Psoas muscle (tissue), 8 donors: ENCODE measurements around the gene POLL. TPM values are rescaled to one million over a fixed set of nuclear protein-coding genes. Genes with fewer than 3 reads are reported as not detected.

Experiments used
- ATAC-seq, 4 donors: fragments of 200-7000 bp; cut with Tn5 transposase; one replicate each; pipeline ENCODE4 v1.9.1; 2020; ENCODE audit warnings: moderate library complexity in 3 of 4, mild to moderate bottlenecking in 2 of 4
- DNase-seq, 2 donors: peaks; one replicate each; pipeline ENCODE4 v3.0.0-alpha.2; 2020
- H3K27ac ChIP-seq: fragments of 200-600 bp; one replicate; pipeline ENCODE4 v1.8.0; 2022
- H3K27me3 ChIP-seq, 3 donors: fragments of 200-600 bp in 1 of 3; one replicate each; pipeline versions ENCODE4 v1.6.1 to v1.8.0; 2013 to 2022; ENCODE audit warnings: low read length in 2 of 3, mild to moderate bottlenecking in 2 of 3, moderate library complexity in 1 of 3; ENCODE audit not compliant: insufficient read depth in 3 of 3
- H3K36me3 ChIP-seq, 2 donors: fragments of 200-600 bp in 1 of 2; one replicate each; pipeline versions ENCODE4 v1.6.1 to v1.8.0; 2013 to 2022; ENCODE audit warnings: low read depth in 1 of 2, mild to moderate bottlenecking in 1 of 2, moderate library complexity in 1 of 2; ENCODE audit not compliant: insufficient read depth in 1 of 2
- H3K4me1 ChIP-seq: fragments of 200-600 bp; one replicate; pipeline ENCODE4 v1.8.0; 2022
- H3K4me3 ChIP-seq: fragments of 200-600 bp; one replicate; pipeline ENCODE4 v1.8.0; 2022; ENCODE audit warnings: mild to moderate bottlenecking
- H3K9me3 ChIP-seq: fragments of 200-600 bp; one replicate; pipeline ENCODE4 v1.8.0; 2022
- CTCF ChIP-seq: fragments of 200-600 bp; IDR thresholded peaks from one replicate; pipeline ENCODE4 v1.8.0; 2022; ENCODE audit warnings: antibody characterized with exemption
- WGBS, 3 donors: extraction: QIAGEN DNeasy Blood & Tissue Kit; methylation state at CpG; one replicate each; pipeline versions ENCODE4 v1.1.6 to v1.1.7; 2013; 5-methylcytosine and 5-hydroxymethylcytosine counted together
- intact Hi-C, 2 donors: fragments of 100-400 bp; cut with DNase I; formaldehyde crosslinking; loops; one replicate each; pipeline versions ENCODE4 v1.11.0 to v1.14.2; 2022
- polyA plus RNA-seq, 3 donors: library from polyadenylated mRNA; stranded (reverse); fragments of 200-250 nt; gene quantifications; one replicate each; pipeline ENCODE4 v1.2.3, GENCODE V29; 2013
- total RNA-seq, 4 donors: library from RNA; stranded (reverse); fragmentation: NEBNext Ultra II Directional in 2 of 4; extraction: Animal tissue kit (Norgen Biotek cat#: 25700) in 2 of 4; gene quantifications; one replicate each; pipeline versions ENCODE4 v1.2.1 to v1.2.4, GENCODE V29; 2021 to 2023
- donor health status: healthy with polysubstance abuse.
- donor health status: DM: no; HTN: no; CAD: no; lungs with moderate emphysema.
- donor health status: Bipolar disorder and iron deficiency.
- donor health status: healthy.
- donor health status: DM: yes; HTN: yes; CAD: no.
- donor health status: DM: no; HTN: no; CAD: no.
- donor health status: DM: no; HTN: no; CAD: no.
- donor health status: DM: yes; HTN: yes; CAD: no.

The POLL gene
- total and polyA plus RNA-seq, 7 donors: 19.0 to 29.3 (median 21.6) TPM

DNA sequence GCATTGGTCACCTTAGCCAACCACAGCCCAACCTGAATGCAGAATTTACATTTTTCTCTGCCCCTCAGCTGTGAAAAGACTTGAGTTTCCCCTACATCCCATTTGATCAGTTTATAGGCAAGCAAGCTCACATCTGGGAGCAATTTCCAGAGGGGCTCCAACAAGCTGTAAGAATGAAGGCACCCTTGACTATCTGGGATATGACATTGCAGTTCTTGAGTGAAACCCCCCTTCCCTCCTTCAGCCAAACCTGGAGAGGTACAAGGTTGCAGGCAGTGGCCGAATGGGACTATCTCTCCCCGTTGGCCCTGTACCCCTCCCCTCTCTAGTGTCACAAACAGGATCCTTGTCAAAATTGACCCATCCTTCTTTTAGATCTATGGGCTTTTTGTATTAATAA is 30.5 kb downstream of the POLL start:
- 80 to 91% (median 88%) methylated on average over 2 of the region's 2 CpGs for WGBS, 3 donors
- intact Hi-C loops: no loop called here
- no peaks in the 10 kb centered on the region for H3K9me3 ChIP-seq
- peaks cover 0 to 30% of the 10 kb centered on the region in 2 donors for H3K36me3 ChIP-seq
- TF ChIP-seq CTCF: no peak
- H3K4me1 ChIP-seq: no peaks in the 10 kb centered on the region
- ATAC-seq: no peak
- no peak for DNase-seq
- H3K27me3 ChIP-seq: peaks cover 0 to 2% (median 0%) of the 10 kb centered on the region in 3 donors
- no peak overlapping the region for H3K4me3 ChIP-seq
- H3K27ac ChIP-seq: no peak overlapping the region

- DNase-seq: no peak
- intact Hi-C loops: no loop called here
- Histone ChIP-seq H3K9me3 (no peaks in the 10 kb centered on the region), H3K27ac (no peak overlapping the region), H3K4me3 (no peak overlapping the region), H3K27me3 (no peaks in the 10 kb centered on the region), H3K36me3 (peaks cover 3 to 41% of the 10 kb centered on the region in 2 donors), H3K4me1 (peaks cover 9% of the 10 kb centered on the region)
- 92 to 97% (median 97%) methylated on average over 3 of the region's 3 CpGs for WGBS, 3 donors
- TF ChIP-seq CTCF: no peak
- ATAC-seq: no peak
These were observed 35.6 kb downstream of the POLL start for GRCh38 chr10:101552442-101552841.

- DNase-seq (no peak), ATAC-seq (no peak)
- peaks cover 3 to 40% of the 10 kb centered on the region in 2 donors for H3K36me3 ChIP-seq
- no peaks in the 10 kb centered on the region for H3K27me3 ChIP-seq
- no peak overlapping the region for H3K27ac ChIP-seq
- 87 to 93% (median 90%) methylated on average over 2 of the region's 2 CpGs for WGBS, 3 donors
- no peak for TF ChIP-seq CTCF
- H3K9me3 ChIP-seq: no peaks in the 10 kb centered on the region
- intact Hi-C loops: no loop called here
- peaks cover 12% of the 10 kb centered on the region for H3K4me1 ChIP-seq
- no peak overlapping the region for H3K4me3 ChIP-seq
These were observed 37.1 kb downstream of the POLL start for GRCh38 chr10:101550965-101551364.

DNA sequence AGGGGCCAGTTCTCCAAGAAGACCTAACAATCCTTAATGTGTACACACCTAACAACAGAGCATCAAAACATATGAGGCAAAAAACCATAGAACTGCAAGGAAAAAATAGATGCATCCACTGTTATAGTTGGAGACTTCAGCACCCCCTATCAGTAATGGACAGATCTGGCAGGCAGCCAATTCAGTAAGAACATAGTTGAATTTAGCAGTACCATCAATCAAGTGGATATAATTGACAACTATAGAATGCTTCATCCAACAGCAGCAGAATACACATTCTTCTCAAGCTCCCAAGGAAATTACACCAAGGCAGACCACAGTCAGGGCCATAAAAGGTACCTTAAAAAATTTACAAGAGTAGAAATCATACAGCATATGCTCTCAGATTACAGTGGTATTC is 42.2 kb downstream of the POLL start:
- H3K4me1 ChIP-seq: peaks cover 12% of the 10 kb centered on the region
- no peak for ATAC-seq
- no peak overlapping the region for H3K4me3 ChIP-seq
- peaks cover 0 to 3% of the 10 kb centered on the region in 2 donors for H3K36me3 ChIP-seq
- DNase-seq: no peak
- intact Hi-C loops: no loop called here
- H3K27me3 ChIP-seq: no peaks in the 10 kb centered on the region
- H3K9me3 ChIP-seq: no peaks in the 10 kb centered on the region
- TF ChIP-seq CTCF: no peak
- H3K27ac ChIP-seq: no peak overlapping the region

DNA sequence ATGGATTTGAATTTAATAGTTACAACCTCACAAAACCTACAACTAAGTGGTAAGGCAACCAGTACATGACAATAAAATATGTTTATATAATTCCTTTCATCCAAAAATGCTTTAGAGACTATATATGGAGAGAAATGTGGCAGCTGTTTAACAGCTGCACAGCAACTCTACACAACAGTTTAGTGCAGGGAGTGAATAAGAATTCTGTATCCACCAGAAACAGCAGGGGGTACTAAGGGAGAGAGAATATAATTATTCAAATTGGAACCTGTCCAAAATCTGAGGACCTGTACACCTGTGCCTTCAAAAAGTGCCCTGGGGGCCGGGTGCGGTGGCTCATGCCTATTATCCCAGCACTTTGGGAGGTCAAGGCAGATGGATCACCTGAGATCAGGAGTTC is 49.6 kb downstream of the POLL start:
- no peak for TF ChIP-seq CTCF
- no peak overlapping the region for H3K4me3 ChIP-seq
- peaks cover 3 to 60% of the 10 kb centered on the region in 2 donors for H3K36me3 ChIP-seq
- ATAC-seq (no peak), DNase-seq (no peak)
- H3K4me1 ChIP-seq: no peaks in the 10 kb centered on the region
- intact Hi-C loops: no loop called here
- no peaks in the 10 kb centered on the region for H3K9me3 ChIP-seq
- H3K27ac ChIP-seq: no peak overlapping the region
- no peaks in the 10 kb centered on the region for H3K27me3 ChIP-seq
- 83 to 90% (median 86%) methylated on average over 2 of the region's 2 CpGs for WGBS, 3 donors
